Trophoblast cell (in vitro differentiated cells and primary cell): ENCODE measurements around the gene METAP1D. TPM values are rescaled to one million over a fixed set of nuclear protein-coding genes. Genes with fewer than 3 reads are reported as not detected.

Source experiments
- DNase-seq, 2 donors: peaks; one replicate each; pipeline ENCODE4 v3.0.0-alpha.2; 2016
- H2AFZ ChIP-seq: 2 replicates; pipeline ENCODE4 v1.6.1; 2013; ENCODE audit warnings: low read length, moderate library complexity, mild to moderate bottlenecking; ENCODE audit not compliant: insufficient read depth, poor library complexity
- H2AK5ac ChIP-seq: 2 replicates; pipeline ENCODE4 v1.6.1; 2013; ENCODE audit warnings: mild to moderate bottlenecking, low read length
- H2BK120ac ChIP-seq: 2 replicates; pipeline ENCODE4 v1.6.1; 2013; ENCODE audit warnings: low read length, mild to moderate bottlenecking, moderate library complexity; ENCODE audit not compliant: insufficient read depth, poor library complexity
- H2BK12ac ChIP-seq: 2 replicates; pipeline ENCODE4 v1.6.1; 2013; ENCODE audit warnings: mild to moderate bottlenecking, low read length, moderate library complexity
- H2BK5ac ChIP-seq: 2 replicates; pipeline ENCODE4 v1.6.1; 2013; ENCODE audit warnings: low read length, low read depth, moderate library complexity, mild to moderate bottlenecking; ENCODE audit not compliant: poor library complexity
- H3K14ac ChIP-seq: 2 replicates; pipeline ENCODE4 v1.6.1; 2013; ENCODE audit warnings: mild to moderate bottlenecking, low read length
- H3K18ac ChIP-seq: 2 replicates; pipeline ENCODE4 v1.6.1; 2013; ENCODE audit warnings: mild to moderate bottlenecking, low read length
- H3K23ac ChIP-seq: 2 replicates; pipeline ENCODE4 v1.6.1; 2013; ENCODE audit warnings: low read length
- H3K27ac ChIP-seq: 2 replicates; pipeline ENCODE4 v1.5.1; 2013; ENCODE audit warnings: low read depth, mild to moderate bottlenecking, inconsistent platforms, low read length, moderate library complexity
- H3K27me3 ChIP-seq: 2 replicates; pipeline ENCODE4 v1.6.1; 2013; ENCODE audit warnings: inconsistent platforms, mild to moderate bottlenecking, low read length, moderate library complexity; ENCODE audit not compliant: insufficient read depth
- H3K36me3 ChIP-seq, 2 experiments: 1 replicate in 1 of 2; 2 replicates in 1 of 2; pipeline ENCODE4 v1.6.1; 2013; ENCODE audit warnings: low read length in 2 of 2, mild to moderate bottlenecking in 2 of 2, moderate library complexity in 1 of 2; ENCODE audit not compliant: insufficient read depth in 2 of 2, control insufficient read depth in 1 of 2
- H3K4ac ChIP-seq: 2 replicates; pipeline ENCODE4 v1.6.1; 2013; ENCODE audit warnings: low read depth, mild to moderate bottlenecking, low read length, moderate library complexity
- H3K4me1 ChIP-seq, 2 experiments: 1 replicate in 1 of 2; 2 replicates in 1 of 2; pipeline ENCODE4 v1.6.1; 2013; ENCODE audit warnings: low read length in 2 of 2, mild to moderate bottlenecking in 2 of 2, moderate library complexity in 1 of 2; ENCODE audit not compliant: insufficient read depth in 2 of 2, control insufficient read depth in 1 of 2
- H3K4me2 ChIP-seq: 2 replicates; pipeline ENCODE4 v1.6.1; 2013; ENCODE audit warnings: inconsistent platforms, mild to moderate bottlenecking, low read length, moderate library complexity
- H3K4me3 ChIP-seq: 2 replicates; pipeline ENCODE4 v1.5.1; 2013; ENCODE audit warnings: mild to moderate bottlenecking, low read depth, low read length, inconsistent platforms
- H3K79me1 ChIP-seq: one replicate; pipeline ENCODE4 v1.6.1; 2013; ENCODE audit warnings: low read length
- H3K79me2 ChIP-seq: 2 replicates; pipeline ENCODE4 v1.6.1; 2013; ENCODE audit warnings: low read length, mild to moderate bottlenecking; ENCODE audit not compliant: control insufficient read depth, insufficient read depth, poor library complexity
- H3K9ac ChIP-seq: 2 replicates; pipeline ENCODE4 v1.6.1; 2013; ENCODE audit warnings: mild to moderate bottlenecking, low read length
- H3K9me3 ChIP-seq: 2 replicates; pipeline ENCODE4 v1.6.1; 2013; ENCODE audit warnings: low read depth, mild to moderate bottlenecking, control low read depth, inconsistent platforms, low read length; ENCODE audit not compliant: insufficient read depth
- H4K12ac ChIP-seq: 2 replicates; pipeline ENCODE4 v1.6.1; 2013; ENCODE audit warnings: low read depth, mild to moderate bottlenecking, low read length, moderate library complexity
- H4K8ac ChIP-seq: 2 replicates; pipeline ENCODE4 v1.6.1; 2013; ENCODE audit warnings: low read depth, mild to moderate bottlenecking, low read length, moderate library complexity
- H4K91ac ChIP-seq: one replicate; pipeline ENCODE4 v1.6.1; 2013; ENCODE audit warnings: low read depth, mild to moderate bottlenecking, low read length, moderate library complexity
- WGBS: extraction: QIAGEN DNeasy Blood & Tissue Kit; methylation state at CpG from one replicate; pipeline ENCODE4 v1.1.7; 2013; ENCODE audit warnings: missing lambda C conversion rate; ENCODE audit not compliant: insufficient read length, insufficient coverage; ENCODE audit errors: extremely low coverage; 5-methylcytosine and 5-hydroxymethylcytosine counted together
- polyA plus RNA-seq: library from polyadenylated mRNA; stranded (reverse); fragments of 200-250 nt; gene quantifications from 2 replicates; pipeline ENCODE4 v1.2.3, GENCODE V29; 2013

METAP1D gene
- polyA plus RNA-seq = 5.9 and 8.2 TPM in 2 replicates

GRCh38 chr2:171999604-172000469 lies at the start of gene METAP1D:
Gene METAP1D, plus strand, starts transcription at chr2:171999953. Its CDS starts 17 bp downstream, at chr2:171999970.
- Histone ChIP-seq H3K23ac (peak within 1 kb of the TSS; percentile 19), H2BK5ac (no peak within 1 kb of the TSS), H2AFZ (peak within 1 kb of the TSS; percentile 51), H2BK12ac (no peak within 1 kb of the TSS), H3K18ac (no peak within 1 kb of the TSS), H3K79me2 (no peaks in the 10 kb centered on the region), H3K27ac (no peak within 1 kb of the TSS), H3K4me3 (peak within 1 kb of the TSS; percentile 95), H3K4me1 (no peaks in the 10 kb centered on the region), H4K8ac (peak within 1 kb of the TSS; percentile 88), H2BK120ac (no peak within 1 kb of the TSS), H3K14ac (no peak within 1 kb of the TSS), H2AK5ac (no peak within 1 kb of the TSS), H3K79me1 (peaks cover 2% of the 10 kb centered on the region), H3K4ac (no peak within 1 kb of the TSS), H3K4me2 (peak within 1 kb of the TSS; percentile 98), H3K9me3 (no peaks in the 10 kb centered on the region), H4K91ac (peak within 1 kb of the TSS; percentile 70), H3K27me3 (no peaks in the 10 kb centered on the region), H3K9ac (peak within 1 kb of the TSS; percentile 77), H4K12ac (peak within 1 kb of the TSS; percentile 85), H3K36me3 (no peaks in the 10 kb centered on the region)
- no CpG with 5 or more reads among the region's 73 CpGs for WGBS
- peak; percentile 94 to 95 for DNase-seq

DNA sequence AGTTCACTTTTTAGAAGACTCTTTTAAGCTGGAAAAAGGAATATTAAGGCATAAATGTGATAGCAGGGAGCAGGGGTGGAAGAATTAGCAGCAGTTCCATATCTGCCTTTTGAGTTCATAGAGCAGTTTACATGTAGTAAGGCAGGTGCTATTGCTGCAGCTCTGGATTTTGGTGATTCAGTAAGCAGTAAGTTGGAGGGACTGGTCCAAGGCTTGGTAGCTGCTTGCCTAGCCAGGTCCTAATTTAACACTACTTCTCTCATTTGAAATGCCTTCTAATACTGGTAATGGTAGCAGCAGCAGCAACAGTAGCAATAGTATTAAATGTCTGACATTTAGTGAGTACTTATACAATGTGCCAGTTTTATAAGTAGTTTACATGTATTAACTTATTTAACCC lies 47.5 kb upstream of the METAP1D start:
- H3K79me1 ChIP-seq = no peaks in the 10 kb centered on the region
- H2BK120ac ChIP-seq = no peak overlapping the region
- H3K9me3 ChIP-seq = no peaks in the 10 kb centered on the region
- no peak overlapping the region for H3K4me2 ChIP-seq
- no peak overlapping the region for H4K12ac ChIP-seq
- H3K18ac ChIP-seq = no peak overlapping the region
- no peak overlapping the region for H3K4me3 ChIP-seq
- DNase-seq = no peak
- no peaks in the 10 kb centered on the region for H3K4me1 ChIP-seq
- peaks cover 3 to 8% of the 10 kb centered on the region in 2 experiments for H3K36me3 ChIP-seq
- no peak overlapping the region for H3K4ac ChIP-seq
- H4K91ac ChIP-seq = no peak overlapping the region
- no peak overlapping the region for H2AFZ ChIP-seq
- no peak overlapping the region for H3K9ac ChIP-seq
- no peak overlapping the region for H2BK12ac ChIP-seq
- no peak overlapping the region for H4K8ac ChIP-seq
- H3K27ac ChIP-seq = no peak overlapping the region
- H3K27me3 ChIP-seq = no peaks in the 10 kb centered on the region
- H2BK5ac ChIP-seq = no peak overlapping the region
- H3K79me2 ChIP-seq = no peaks in the 10 kb centered on the region
- H2AK5ac ChIP-seq = no peak overlapping the region
- no peak overlapping the region for H3K14ac ChIP-seq
- H3K23ac ChIP-seq = no peak overlapping the region

- H3K27me3 ChIP-seq = no peaks in the 10 kb centered on the region
- H3K9me3 ChIP-seq = no peaks in the 10 kb centered on the region
- H3K79me1 ChIP-seq = no peaks in the 10 kb centered on the region
- no peaks in the 10 kb centered on the region for H3K4me1 ChIP-seq
- no peak overlapping the region for H3K18ac ChIP-seq
- no peak overlapping the region for H3K4me3 ChIP-seq
- H2BK120ac ChIP-seq = no peak overlapping the region
- peaks cover 3 to 8% of the 10 kb centered on the region in 2 experiments for H3K36me3 ChIP-seq
- H2BK12ac ChIP-seq = no peak overlapping the region
- no peak overlapping the region for H3K23ac ChIP-seq
- no peak overlapping the region for H3K14ac ChIP-seq
- no peak overlapping the region for H3K4ac ChIP-seq
- no peak overlapping the region for H3K9ac ChIP-seq
- H2AFZ ChIP-seq = no peak overlapping the region
- H4K91ac ChIP-seq = no peak overlapping the region
- H4K8ac ChIP-seq = no peak overlapping the region
- no peak overlapping the region for H2BK5ac ChIP-seq
- H3K27ac ChIP-seq = no peak overlapping the region
- no peaks in the 10 kb centered on the region for H3K79me2 ChIP-seq
- DNase-seq = no peak
- WGBS = no CpG with 5 or more reads among the region's 3 CpGs
- no peak overlapping the region for H2AK5ac ChIP-seq
- H4K12ac ChIP-seq = no peak overlapping the region
- no peak overlapping the region for H3K4me2 ChIP-seq
Observed at GRCh38 chr2:171952748-171953147, 47.0 kb upstream of the METAP1D start.

DNA sequence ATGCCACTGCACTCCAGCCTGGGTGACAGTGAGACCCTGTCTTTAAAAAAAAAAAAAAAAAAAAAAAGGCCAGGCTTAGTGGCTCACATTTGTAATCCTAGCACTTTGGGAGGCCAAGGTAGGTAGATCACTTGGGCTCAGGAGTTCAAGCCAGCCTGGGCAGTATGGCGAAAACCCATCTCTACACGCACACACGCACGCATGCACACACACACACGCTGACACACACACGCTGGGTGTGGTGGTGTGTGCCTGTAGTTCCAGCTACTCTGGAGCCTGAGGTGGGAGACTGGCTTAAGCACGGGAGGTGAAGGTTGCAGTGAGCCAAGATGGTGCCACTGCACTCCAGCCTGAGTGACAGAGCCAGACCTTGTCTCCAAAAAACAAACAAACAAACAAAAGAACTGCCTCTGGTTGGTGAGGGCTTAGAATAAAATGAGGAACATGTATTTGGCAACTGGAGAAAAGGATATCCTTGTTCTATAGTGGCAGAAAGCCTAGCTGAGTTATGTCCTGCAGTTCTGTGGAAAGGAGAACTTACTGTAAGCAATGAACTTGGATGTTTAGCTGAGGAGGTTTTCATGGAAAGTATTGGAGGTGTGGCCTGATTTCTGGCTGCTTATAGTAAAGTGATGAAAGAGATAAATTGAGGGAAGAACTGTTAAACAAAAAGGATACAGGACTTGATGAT lies 43.5 kb upstream of the METAP1D start:
- Histone ChIP-seq H3K27me3 (no peaks in the 10 kb centered on the region), H3K4ac (no peak overlapping the region), H2AFZ (no peak overlapping the region), H3K4me3 (no peak overlapping the region), H4K8ac (no peak overlapping the region), H4K12ac (no peak overlapping the region), H2AK5ac (no peak overlapping the region), H3K18ac (no peak overlapping the region), H4K91ac (no peak overlapping the region), H3K14ac (no peak overlapping the region), H3K36me3 (peaks cover 3 to 8% of the 10 kb centered on the region in 2 experiments), H3K79me2 (no peaks in the 10 kb centered on the region), H2BK12ac (no peak overlapping the region), H3K4me1 (no peaks in the 10 kb centered on the region), H2BK5ac (no peak overlapping the region), H3K27ac (no peak overlapping the region), H3K9ac (no peak overlapping the region), H3K4me2 (no peak overlapping the region), H3K9me3 (no peaks in the 10 kb centered on the region), H3K23ac (no peak overlapping the region), H3K79me1 (no peaks in the 10 kb centered on the region), H2BK120ac (no peak overlapping the region)
- DNase-seq = peak in 1 of 2 donors; percentile 6
- no CpG with 5 or more reads among the region's 7 CpGs for WGBS
